Progenitor cell of endocrine pancreas (in vitro differentiated cells): Measurements from ENCODE around the gene MAPRE3. TPM values are rescaled to one million over a fixed set of nuclear protein-coding genes. Genes with fewer than 3 reads are reported as not detected.

Experiments used
- DNase-seq: peaks from one replicate; pipeline ENCODE4 v3.0.0; 2021; ENCODE audit warnings: low spot score; ENCODE audit not compliant: unreplicated experiment
- H3K27ac Mint-ChIP-seq: 2 replicates; pipeline ENCODE4 v1.8.0; 2021; ENCODE audit warnings: mild to moderate bottlenecking, moderate library complexity, mixed read lengths
- H3K27me3 Mint-ChIP-seq: 2 replicates; pipeline ENCODE4 v1.8.0; 2021; ENCODE audit warnings: mixed read lengths
- H3K36me3 Mint-ChIP-seq: 2 replicates; pipeline ENCODE4 v1.8.0; 2022; ENCODE audit warnings: mixed read lengths; ENCODE audit not compliant: insufficient read depth
- H3K4me1 Mint-ChIP-seq: 2 replicates; pipeline ENCODE4 v1.8.0; 2021; ENCODE audit warnings: low read depth, mixed read lengths
- H3K4me3 Mint-ChIP-seq: 2 replicates; pipeline ENCODE4 v1.8.0; 2021; ENCODE audit warnings: low read depth, mild to moderate bottlenecking, moderate library complexity, mixed read lengths
- H3K9me3 Mint-ChIP-seq: 2 replicates; pipeline ENCODE4 v1.8.0; 2021; ENCODE audit warnings: low read depth, mixed read lengths
- CTCF ChIP-seq: fragments of 200-600 bp; sonication (generic); IDR thresholded peaks from one replicate; pipeline ENCODE4 v1.5.0; 2021; ENCODE audit warnings: antibody characterized with exemption, mild to moderate bottlenecking; ENCODE audit not compliant: unreplicated experiment
- total RNA-seq: library from RNA; stranded (reverse); gene quantifications from 2 replicates; pipeline ENCODE4 v1.2.1, GENCODE V29; 2021

Gene MAPRE3
- total RNA-seq, 1 donor from 2014 or later: 18.6 TPM

DNA sequence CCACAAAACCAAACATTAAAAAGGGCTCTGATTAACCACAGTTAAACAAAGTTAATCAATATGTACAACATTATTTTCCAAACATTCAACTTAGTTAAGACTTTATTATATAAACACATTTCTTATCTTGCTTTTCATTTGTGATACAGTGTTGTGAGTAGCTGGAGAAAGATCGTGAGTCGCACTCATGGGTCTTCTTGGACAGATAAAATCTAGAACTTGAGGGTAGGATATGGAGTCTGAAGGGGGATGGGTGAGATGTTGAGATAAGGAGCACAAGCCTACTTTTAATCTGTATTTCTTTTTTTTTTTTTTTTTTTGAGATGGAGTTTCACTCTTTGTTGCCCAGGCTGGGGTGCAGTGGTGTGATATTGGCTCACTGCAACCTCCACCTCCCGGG, 39.7 kb downstream of the MAPRE3 start:
- peaks cover 2% of the 10 kb centered on the region for H3K4me1 Mint-ChIP-seq
- no peak for DNase-seq
- peaks cover 4% of the 10 kb centered on the region for H3K36me3 Mint-ChIP-seq
- no peak for TF ChIP-seq CTCF
- H3K27ac Mint-ChIP-seq: no peak overlapping the region
- no peaks in the 10 kb centered on the region for H3K9me3 Mint-ChIP-seq
- no peaks in the 10 kb centered on the region for H3K27me3 Mint-ChIP-seq
- H3K4me3 Mint-ChIP-seq: no peak overlapping the region

DNA sequence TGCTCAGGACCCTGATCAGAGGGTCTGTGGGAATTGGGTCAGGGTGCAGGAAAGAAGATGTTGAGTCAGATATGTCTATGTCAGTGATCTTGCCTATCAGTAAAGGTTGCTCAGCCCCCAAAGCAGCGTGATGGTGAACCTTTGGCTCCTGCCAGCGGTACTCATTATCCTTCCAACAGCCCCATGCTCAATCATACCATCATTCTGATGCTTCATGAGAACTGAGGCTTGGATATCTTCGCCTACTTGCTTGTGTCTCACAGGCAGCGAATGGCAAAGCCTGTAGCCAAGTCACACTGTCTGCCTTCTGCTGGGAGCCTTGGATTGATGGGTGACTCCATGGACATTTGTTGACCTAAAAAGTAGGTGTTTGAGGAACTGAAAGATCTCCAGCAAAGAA, 43.3 kb downstream of the MAPRE3 start:
- Mint-ChIP-seq H3K9me3 (no peaks in the 10 kb centered on the region), H3K4me1 (no peaks in the 10 kb centered on the region), H3K27ac (no peak overlapping the region), H3K36me3 (peaks cover 4% of the 10 kb centered on the region), H3K4me3 (no peak overlapping the region), H3K27me3 (no peaks in the 10 kb centered on the region)
- no peak for TF ChIP-seq CTCF
- DNase-seq: no peak

- Mint-ChIP-seq H3K9me3 (no peaks in the 10 kb centered on the region), H3K27ac (no peak overlapping the region), H3K27me3 (no peaks in the 10 kb centered on the region), H3K4me3 (no peak overlapping the region), H3K36me3 (peaks cover 4% of the 10 kb centered on the region), H3K4me1 (no peaks in the 10 kb centered on the region)
- DNase-seq: no peak
- TF ChIP-seq CTCF: no peak
Measured at GRCh38 chr2:27014771-27015433, 44.5 kb downstream of the MAPRE3 start.

DNA sequence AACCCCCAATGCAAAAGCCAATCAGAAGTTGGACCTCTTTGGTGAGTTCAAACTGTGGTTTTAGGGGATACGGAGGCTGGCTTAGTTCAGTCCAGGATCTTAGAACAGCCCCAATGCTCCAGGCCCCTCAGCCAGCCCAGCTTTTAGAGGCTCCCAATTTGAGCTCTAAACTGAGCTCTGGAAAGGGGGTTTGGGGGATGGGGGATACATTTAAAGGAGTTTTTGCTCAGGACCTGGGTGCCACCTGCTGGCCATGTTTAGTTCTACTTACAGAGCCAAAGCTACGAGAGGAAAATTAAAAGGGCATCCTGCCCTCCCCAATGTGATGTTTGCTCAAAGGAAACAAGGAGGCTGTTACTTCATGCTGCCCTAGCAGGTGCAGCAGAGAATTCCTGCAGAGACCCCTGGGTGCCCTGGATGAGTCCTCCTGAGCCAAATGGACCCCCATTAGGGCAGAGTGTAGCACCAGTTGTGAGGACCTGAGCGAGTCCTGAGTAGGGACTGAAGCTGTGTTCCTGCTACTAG, 46.4 kb downstream of the MAPRE3 start:
- Mint-ChIP-seq H3K9me3 (no peaks in the 10 kb centered on the region), H3K4me3 (no peak overlapping the region), H3K4me1 (peaks cover 2% of the 10 kb centered on the region), H3K27ac (no peak overlapping the region), H3K36me3 (peaks cover 4% of the 10 kb centered on the region), H3K27me3 (no peaks in the 10 kb centered on the region)
- TF ChIP-seq CTCF: peak; percentile 74
- DNase-seq: peak; percentile 43

- no peaks in the 10 kb centered on the region for H3K9me3 Mint-ChIP-seq
Measured at GRCh38 chr2:27018142-27018541, 47.7 kb downstream of the MAPRE3 start.

More at GRCh38 chr2:27018142-27018541, 47.7 kb downstream of the MAPRE3 start:
- Mint-ChIP-seq H3K4me1 (peaks cover 2% of the 10 kb centered on the region), H3K4me3 (no peak overlapping the region), H3K27ac (no peak overlapping the region), H3K27me3 (no peaks in the 10 kb centered on the region), H3K36me3 (peaks cover 2% of the 10 kb centered on the region)
- DNase-seq: no peak
- TF ChIP-seq CTCF: no peak
